Astrocyte (in vitro differentiated cells and primary cell): Measurements from ENCODE around the gene ARIH1. TPM values are rescaled to one million over a fixed set of nuclear protein-coding genes. Genes with fewer than 3 reads are reported as not detected.
"Not testable (repeated sequence)": the region's sequence is repeated elsewhere in the genome, so short reads cannot be mapped to it uniquely, and the experiment has no call there.

ENCODE experiments used
- DNase-seq: peaks from one replicate; pipeline ENCODE4 v3.0.0-alpha.2; 2010; ENCODE audit warnings: low read depth
- FAIRE-seq: peaks from 2 replicates; lab custom pipeline; 2011; peaks lifted over from hg19 to GRCh38; lab: Jason Lieb, UNC
- H2AFZ ChIP-seq: 2 replicates; pipeline ENCODE4 v1.6.0; 2012; ENCODE audit warnings: low read depth, low read length, inconsistent platforms
- H3K27ac ChIP-seq: 2 replicates; pipeline ENCODE4 v1.5.1; 2011; ENCODE audit warnings: low read depth, low read length, inconsistent platforms
- H3K27me3 ChIP-seq: 2 replicates; pipeline ENCODE4 v1.6.0; 2011; ENCODE audit warnings: low read length, inconsistent platforms; ENCODE audit not compliant: insufficient read depth
- H3K36me3 ChIP-seq: 2 replicates; pipeline ENCODE4 v1.5.1; 2011; ENCODE audit warnings: low read length, inconsistent platforms; ENCODE audit not compliant: insufficient read depth
- H3K4me1 ChIP-seq: 2 replicates; pipeline ENCODE4 v1.5.1; 2011; ENCODE audit warnings: low read length, inconsistent platforms; ENCODE audit not compliant: insufficient read depth
- H3K4me2 ChIP-seq: 2 replicates; pipeline ENCODE4 v1.6.0; 2012; ENCODE audit warnings: low read length, inconsistent platforms
- H3K4me3 ChIP-seq: 2 replicates; pipeline ENCODE4 v1.5.1; 2011; ENCODE audit warnings: low read depth, mild to moderate bottlenecking, low read length, inconsistent platforms; ENCODE audit not compliant: insufficient read depth
- H3K79me2 ChIP-seq: 2 replicates; pipeline ENCODE4 v1.6.0; 2012; ENCODE audit warnings: mild to moderate bottlenecking, low read length, inconsistent platforms; ENCODE audit not compliant: insufficient read depth
- H3K9ac ChIP-seq: 2 replicates; pipeline ENCODE4 v1.6.0; 2012; ENCODE audit warnings: mild to moderate bottlenecking, low read length, inconsistent platforms
- H3K9me3 ChIP-seq: 2 replicates; pipeline ENCODE4 v1.5.1; 2012; ENCODE audit warnings: low read depth, mild to moderate bottlenecking, low read length, inconsistent platforms; ENCODE audit not compliant: insufficient read depth
- H4K20me1 ChIP-seq: 2 replicates; pipeline ENCODE4 v1.6.0; 2012; ENCODE audit warnings: low read length, inconsistent platforms; ENCODE audit not compliant: insufficient read depth
- H3K27ac Mint-ChIP-seq: one replicate; pipeline ENCODE4 v1.8.0; 2021; ENCODE audit warnings: mild to moderate bottlenecking, mixed read lengths; ENCODE audit not compliant: unreplicated experiment
- H3K27me3 Mint-ChIP-seq: one replicate; pipeline ENCODE4 v1.8.0; 2021; ENCODE audit warnings: low read depth, mixed read lengths; ENCODE audit not compliant: unreplicated experiment
- H3K36me3 Mint-ChIP-seq: one replicate; pipeline ENCODE4 v1.8.0; 2021; ENCODE audit warnings: low read depth, mixed read lengths; ENCODE audit not compliant: unreplicated experiment
- H3K4me1 Mint-ChIP-seq: one replicate; pipeline ENCODE4 v1.8.0; 2021; ENCODE audit warnings: low read depth, mixed read lengths; ENCODE audit not compliant: unreplicated experiment
- H3K4me3 Mint-ChIP-seq: one replicate; pipeline ENCODE4 v1.8.0; 2021; ENCODE audit warnings: mild to moderate bottlenecking, moderate library complexity, mixed read lengths; ENCODE audit not compliant: unreplicated experiment
- H3K9me3 Mint-ChIP-seq: one replicate; pipeline ENCODE4 v1.8.0; 2021; ENCODE audit warnings: mild to moderate bottlenecking, mixed read lengths; ENCODE audit not compliant: unreplicated experiment
- EZH2 ChIP-seq: IDR thresholded peaks from 2 replicates; pipeline ENCODE4 v1.6.1; 2012; ENCODE audit warnings: mild to moderate bottlenecking, low read length, inconsistent platforms; ENCODE audit not compliant: insufficient read depth
- total RNA-seq: library from RNA; stranded (reverse); gene quantifications from 2 replicates; pipeline ENCODE4 v1.2.1, GENCODE V29; 2021
- TF ChIP-seq, protein P1 (sequence below): IDR thresholded peaks from 2 replicates; pipeline ENCODE4 v1.5.1; 2011; ENCODE audit warnings: low read depth, mild to moderate bottlenecking, inconsistent platforms, low read length, moderate library complexity; ENCODE audit not compliant: insufficient read depth

Gene ARIH1
- total RNA-seq, 1 donor from 2014 or later: 212 TPM

DNA sequence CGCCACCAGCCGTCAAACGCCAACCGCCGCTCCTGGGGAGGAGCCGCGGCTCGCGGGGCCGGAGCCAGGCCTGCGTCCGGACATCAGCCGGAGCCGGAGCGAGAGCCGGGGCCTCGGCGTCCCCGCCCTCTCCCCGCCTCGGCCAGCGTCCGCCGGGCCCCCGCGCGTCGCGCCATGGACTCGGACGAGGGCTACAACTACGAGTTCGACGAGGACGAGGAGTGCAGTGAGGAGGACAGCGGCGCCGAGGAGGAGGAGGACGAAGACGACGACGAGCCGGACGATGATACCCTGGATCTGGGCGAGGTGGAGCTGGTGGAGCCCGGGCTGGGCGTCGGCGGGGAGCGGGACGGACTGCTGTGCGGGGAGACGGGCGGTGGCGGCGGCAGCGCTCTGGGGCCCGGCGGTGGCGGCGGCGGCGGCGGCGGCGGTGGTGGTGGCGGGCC lies 359 bp downstream of the ARIH1 start:
- Mint-ChIP-seq H3K4me3 (peak overlapping the region; percentile 99), H3K9me3 (no peaks in the 10 kb centered on the region), H3K27me3 (no peaks in the 10 kb centered on the region), H3K36me3 (peaks cover 8% of the 10 kb centered on the region), H3K27ac (peak overlapping the region; percentile 84), H3K4me1 (peaks cover 18% of the 10 kb centered on the region)
- H2AFZ ChIP-seq: no peak overlapping the region
- no peaks in the 10 kb centered on the region for H3K27me3 ChIP-seq
- no peak for FAIRE-seq
- DNase-seq: no peak
- no peaks in the 10 kb centered on the region for H3K9me3 ChIP-seq
- peaks cover 47% of the 10 kb centered on the region for H4K20me1 ChIP-seq
- no peaks in the 10 kb centered on the region for H3K36me3 ChIP-seq
- H3K4me1 ChIP-seq: peaks cover 9% of the 10 kb centered on the region
- peak overlapping the region; percentile 100 for H3K27ac ChIP-seq
- peak overlapping the region; percentile 99 for H3K9ac ChIP-seq
- H3K4me3 ChIP-seq: peak overlapping the region; percentile 90
- H3K79me2 ChIP-seq: peaks cover 52% of the 10 kb centered on the region
- TF ChIP-seq EZH2: no peak
- TF ChIP-seq, protein P1, sequence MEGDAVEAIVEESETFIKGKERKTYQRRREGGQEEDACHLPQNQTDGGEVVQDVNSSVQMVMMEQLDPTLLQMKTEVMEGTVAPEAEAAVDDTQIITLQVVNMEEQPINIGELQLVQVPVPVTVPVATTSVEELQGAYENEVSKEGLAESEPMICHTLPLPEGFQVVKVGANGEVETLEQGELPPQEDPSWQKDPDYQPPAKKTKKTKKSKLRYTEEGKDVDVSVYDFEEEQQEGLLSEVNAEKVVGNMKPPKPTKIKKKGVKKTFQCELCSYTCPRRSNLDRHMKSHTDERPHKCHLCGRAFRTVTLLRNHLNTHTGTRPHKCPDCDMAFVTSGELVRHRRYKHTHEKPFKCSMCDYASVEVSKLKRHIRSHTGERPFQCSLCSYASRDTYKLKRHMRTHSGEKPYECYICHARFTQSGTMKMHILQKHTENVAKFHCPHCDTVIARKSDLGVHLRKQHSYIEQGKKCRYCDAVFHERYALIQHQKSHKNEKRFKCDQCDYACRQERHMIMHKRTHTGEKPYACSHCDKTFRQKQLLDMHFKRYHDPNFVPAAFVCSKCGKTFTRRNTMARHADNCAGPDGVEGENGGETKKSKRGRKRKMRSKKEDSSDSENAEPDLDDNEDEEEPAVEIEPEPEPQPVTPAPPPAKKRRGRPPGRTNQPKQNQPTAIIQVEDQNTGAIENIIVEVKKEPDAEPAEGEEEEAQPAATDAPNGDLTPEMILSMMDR: no peak
- peak overlapping the region; percentile 89 for H3K4me2 ChIP-seq

GRCh38 chr15:72474912-72475628 lies 940 bp downstream of the ARIH1 start:
- FAIRE-seq (no peak), DNase-seq (peak; percentile 69)
- Mint-ChIP-seq H3K36me3 (peaks cover 11% of the 10 kb centered on the region), H3K4me1 (peaks cover 18% of the 10 kb centered on the region), H3K27me3 (no peaks in the 10 kb centered on the region), H3K9me3 (no peaks in the 10 kb centered on the region), H3K27ac (peak overlapping the region; percentile 97), H3K4me3 (peak overlapping the region; percentile 99)
- Histone ChIP-seq H3K4me1 (peaks cover 9% of the 10 kb centered on the region), H3K27me3 (no peaks in the 10 kb centered on the region), H3K9me3 (no peaks in the 10 kb centered on the region), H3K27ac (peak overlapping the region; percentile 100), H3K9ac (peak overlapping the region; percentile 99), H3K79me2 (peaks cover 58% of the 10 kb centered on the region), H2AFZ (peak overlapping the region; percentile 42), H3K4me2 (peak overlapping the region; percentile 89), H4K20me1 (peaks cover 51% of the 10 kb centered on the region), H3K4me3 (peak overlapping the region; percentile 90), H3K36me3 (no peaks in the 10 kb centered on the region)
- TF ChIP-seq, protein P1: no peak
- no peak for TF ChIP-seq EZH2

DNA sequence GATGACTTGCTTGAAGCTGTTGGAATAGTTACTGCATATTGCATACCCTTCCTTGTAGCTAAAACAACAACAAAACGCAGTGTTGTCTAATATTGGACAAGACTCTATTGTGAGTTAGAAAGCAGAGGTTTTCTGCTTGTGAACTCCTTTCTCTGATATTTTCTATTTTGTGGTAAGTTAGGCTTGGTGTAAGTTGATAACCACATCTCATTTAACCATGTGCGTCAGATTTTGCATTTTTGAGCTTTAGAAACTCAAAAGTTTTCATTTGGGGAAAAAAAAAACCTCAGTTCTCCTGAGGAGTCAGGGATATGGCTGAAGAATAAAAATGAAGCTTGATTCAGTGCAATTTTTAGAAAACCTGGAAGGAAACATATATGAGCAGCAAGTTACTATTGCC lies 1.5 kb downstream of the ARIH1 start:
- Histone ChIP-seq H3K27me3 (no peaks in the 10 kb centered on the region), H3K4me2 (peak overlapping the region; percentile 89), H3K4me1 (peaks cover 9% of the 10 kb centered on the region), H3K4me3 (peak overlapping the region; percentile 90), H2AFZ (no peak overlapping the region), H3K9me3 (no peaks in the 10 kb centered on the region), H4K20me1 (peaks cover 57% of the 10 kb centered on the region), H3K27ac (peak overlapping the region; percentile 100), H3K36me3 (no peaks in the 10 kb centered on the region), H3K79me2 (peaks cover 64% of the 10 kb centered on the region), H3K9ac (peak overlapping the region; percentile 99)
- H3K4me3 Mint-ChIP-seq: peak overlapping the region; percentile 99
- DNase-seq (no peak), FAIRE-seq (no peak)
- H3K4me1 Mint-ChIP-seq: peaks cover 18% of the 10 kb centered on the region
- peak overlapping the region; percentile 97 for H3K27ac Mint-ChIP-seq
- H3K27me3 Mint-ChIP-seq: no peaks in the 10 kb centered on the region
- peaks cover 11% of the 10 kb centered on the region for H3K36me3 Mint-ChIP-seq
- TF ChIP-seq, protein P1: no peak
- TF ChIP-seq EZH2: no peak
- H3K9me3 Mint-ChIP-seq: no peaks in the 10 kb centered on the region

GRCh38 chr15:72476330-72476729 lies 2.2 kb downstream of the ARIH1 start:
- Histone ChIP-seq H4K20me1 (peaks cover 64% of the 10 kb centered on the region), H3K79me2 (peaks cover 71% of the 10 kb centered on the region), H3K4me3 (peak overlapping the region; percentile 40), H3K4me2 (peak overlapping the region; percentile 89)
- not testable (repeated sequence) for H3K27me3 Mint-ChIP-seq, H3K9ac ChIP-seq, FAIRE-seq, H3K9me3 ChIP-seq, H3K9me3 Mint-ChIP-seq, H3K27ac ChIP-seq, H3K36me3 ChIP-seq, H3K27me3 ChIP-seq, H2AFZ ChIP-seq, H3K4me1 ChIP-seq, DNase-seq
- Mint-ChIP-seq H3K27ac (peak overlapping the region; percentile 85), H3K4me1 (peaks cover 22% of the 10 kb centered on the region), H3K36me3 (peaks cover 14% of the 10 kb centered on the region), H3K4me3 (peak overlapping the region; percentile 99)
